Erythroblast (primary cell): ENCODE measurements around the gene DNAJB6.

Source experiments
- DNase-seq, 2 experiments: peaks; one replicate each; lab custom pipeline; 2025; lab: John Stamatoyannopoulos, UW
- GATA1 ChIP-seq: IDR thresholded peaks from 2 replicates; pipeline ENCODE4 v1.6.1; 2011; ENCODE audit warnings: low read depth, mild to moderate bottlenecking, control low read depth, low read length, moderate library complexity
- POLR2A ChIP-seq: IDR thresholded peaks from 2 replicates; pipeline ENCODE4 v1.6.1; 2011; ENCODE audit warnings: mild to moderate bottlenecking, low read length

Gene DNAJB6

GRCh38 chr7:157409753-157410727 is 73.2 kb downstream of the DNAJB6 start:
- TF ChIP-seq POLR2A (no peak), GATA1 (no peak)
- no peak for DNase-seq

DNA sequence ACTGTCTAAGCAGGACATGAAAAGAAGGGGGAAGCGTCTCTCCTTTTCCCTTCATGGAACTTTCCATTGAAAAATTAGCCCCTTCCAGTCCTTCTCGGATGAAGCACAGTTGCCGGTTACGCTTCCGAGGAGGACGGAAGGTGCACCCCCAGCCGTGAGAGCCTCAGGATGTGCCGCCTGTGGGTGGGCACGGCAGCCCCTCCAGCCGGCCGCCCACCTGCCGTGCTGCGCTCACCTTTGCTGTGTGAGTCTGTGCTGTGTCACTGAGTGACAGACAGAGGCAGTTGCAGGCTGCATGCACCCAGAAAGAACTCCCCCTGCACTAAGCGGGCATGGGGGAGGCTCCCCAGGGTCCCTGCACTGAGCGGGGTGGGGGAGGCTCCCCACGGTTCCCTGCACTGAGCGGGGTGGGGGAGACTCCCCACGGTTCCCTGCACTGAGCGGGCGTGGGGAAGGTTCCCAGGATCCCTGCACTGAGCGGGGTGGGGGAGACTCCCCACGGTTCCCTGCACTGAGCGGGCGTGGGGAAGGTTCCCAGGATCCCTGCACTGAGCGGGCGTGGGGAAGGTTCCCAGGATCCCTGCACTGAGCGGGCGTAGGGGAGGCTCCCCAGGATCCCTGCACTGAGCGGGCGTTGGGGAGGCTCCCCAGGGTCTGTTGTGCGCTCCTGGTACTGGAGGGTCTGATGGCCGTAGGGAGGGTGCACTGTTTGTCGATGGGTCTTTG is 74.2 kb downstream of the DNAJB6 start:
- no peak for DNase-seq
- TF ChIP-seq POLR2A (no peak), GATA1 (no peak)

- DNase-seq, result no peak
- TF ChIP-seq POLR2A, result no peak
- TF ChIP-seq GATA1, result no peak
Observed at GRCh38 chr7:157411580-157411979, 74.8 kb downstream of the DNAJB6 start.

GRCh38 chr7:157412021-157412443 is 75.2 kb downstream of the DNAJB6 start:
- TF ChIP-seq GATA1, result no peak
- TF ChIP-seq POLR2A, result no peak
- DNase-seq, result no peak

GRCh38 chr7:157412491-157413180 is 75.8 kb downstream of the DNAJB6 start:
- no peak for DNase-seq

DNA sequence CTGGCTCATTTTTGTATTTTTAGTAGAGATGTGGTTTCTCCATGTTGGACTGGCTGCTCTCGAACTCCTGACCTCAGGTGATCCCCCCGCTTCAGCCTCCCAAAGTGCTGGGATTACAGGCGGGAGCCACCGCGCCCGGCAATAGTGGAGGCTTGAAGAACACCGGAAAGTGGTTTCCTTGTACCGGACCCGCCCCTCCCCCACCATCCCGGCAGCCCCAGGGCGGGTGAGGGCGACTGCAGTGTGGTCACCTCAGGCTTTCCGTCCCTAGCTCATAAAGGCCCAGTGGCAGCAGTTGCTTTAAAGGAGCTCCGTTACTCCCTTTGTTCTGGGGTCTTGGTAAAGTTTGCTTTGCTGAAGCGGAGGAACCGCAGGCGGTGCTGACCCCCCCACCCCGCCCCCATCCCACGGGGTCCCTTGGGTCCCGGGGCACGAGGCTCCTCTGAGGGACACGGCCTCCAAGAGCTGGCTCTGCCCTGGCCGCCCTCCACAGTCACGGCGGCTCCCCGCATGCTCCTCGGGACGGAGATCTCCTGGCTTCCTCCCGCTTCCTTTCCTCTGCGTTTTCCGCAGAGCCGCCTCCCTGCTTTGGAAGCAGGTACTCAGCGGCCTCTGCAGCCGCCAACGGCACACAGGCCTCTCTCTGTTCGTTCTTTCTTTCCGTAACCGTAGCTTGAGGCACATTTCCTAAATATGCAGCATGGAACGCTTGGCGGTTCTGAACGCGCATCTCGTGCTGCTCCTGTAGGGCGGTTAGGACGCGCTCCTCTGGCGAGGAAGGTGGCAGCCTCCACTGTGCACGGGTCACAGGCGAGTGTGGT is 77.3 kb downstream of the DNAJB6 start:
- TF ChIP-seq GATA1 (no peak), POLR2A (no peak)
- no peak for DNase-seq

More at GRCh38 chr7:157412491-157413180, 75.8 kb downstream of the DNAJB6 start:
- TF ChIP-seq POLR2A, result no peak
- no peak for TF ChIP-seq GATA1

- DNase-seq, result no peak
- TF ChIP-seq POLR2A (no peak), GATA1 (no peak)
Observed at GRCh38 chr7:157414702-157415096, 77.9 kb downstream of the DNAJB6 start.

DNA sequence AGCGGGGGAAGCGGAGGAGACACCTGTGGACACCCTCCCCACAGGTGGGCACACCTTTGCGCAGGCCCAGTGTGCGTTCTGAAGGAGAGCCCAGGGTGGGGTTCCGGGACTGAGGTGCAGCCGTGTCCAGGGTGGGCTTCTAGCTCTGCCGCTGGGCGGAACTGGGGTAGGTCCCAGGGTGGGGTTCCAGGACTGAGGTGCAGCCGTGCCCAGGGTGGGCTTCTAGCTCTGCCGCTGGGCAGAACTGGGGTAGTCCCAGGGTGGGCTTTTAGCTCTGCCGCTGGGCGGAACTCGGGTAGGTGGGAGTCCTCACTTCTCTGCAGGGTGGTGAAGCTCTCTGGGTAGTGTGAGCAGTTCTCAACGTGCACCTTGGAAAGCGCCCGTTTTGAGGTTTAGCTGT is 78.7 kb downstream of the DNAJB6 start:
- no peak for DNase-seq
- no peak for TF ChIP-seq POLR2A
- TF ChIP-seq GATA1, result no peak

DNA sequence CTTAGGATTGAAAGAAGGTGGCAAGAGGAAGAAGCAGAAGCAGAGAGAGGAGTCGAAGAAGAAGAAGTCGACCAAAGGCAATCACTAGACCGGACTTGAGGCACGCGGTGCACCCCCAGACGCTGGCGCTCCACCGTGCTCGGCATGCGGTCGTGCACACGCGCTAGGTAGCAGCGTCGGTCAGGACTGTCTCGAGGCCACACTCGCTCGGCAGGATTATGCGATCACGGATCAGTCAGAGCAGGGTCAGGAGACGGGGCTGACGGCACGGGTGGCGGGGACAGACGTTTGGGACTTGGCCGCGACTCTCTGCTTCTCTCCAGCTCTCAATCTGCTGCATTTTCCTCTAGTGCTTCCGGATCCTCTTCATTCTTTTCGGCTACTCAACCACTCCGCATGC is 79.2 kb downstream of the DNAJB6 start:
- no peak for DNase-seq
- TF ChIP-seq GATA1, result no peak
- TF ChIP-seq POLR2A, result no peak

- DNase-seq, result no peak
- TF ChIP-seq GATA1 (no peak), POLR2A (peak; percentile 19)
Observed at GRCh38 chr7:157418204-157419034, 81.6 kb downstream of the DNAJB6 start.

GRCh38 chr7:157419035-157419293 is 82.2 kb downstream of the DNAJB6 start:
- no peak for DNase-seq
- TF ChIP-seq GATA1 (no peak), POLR2A (no peak)

DNA sequence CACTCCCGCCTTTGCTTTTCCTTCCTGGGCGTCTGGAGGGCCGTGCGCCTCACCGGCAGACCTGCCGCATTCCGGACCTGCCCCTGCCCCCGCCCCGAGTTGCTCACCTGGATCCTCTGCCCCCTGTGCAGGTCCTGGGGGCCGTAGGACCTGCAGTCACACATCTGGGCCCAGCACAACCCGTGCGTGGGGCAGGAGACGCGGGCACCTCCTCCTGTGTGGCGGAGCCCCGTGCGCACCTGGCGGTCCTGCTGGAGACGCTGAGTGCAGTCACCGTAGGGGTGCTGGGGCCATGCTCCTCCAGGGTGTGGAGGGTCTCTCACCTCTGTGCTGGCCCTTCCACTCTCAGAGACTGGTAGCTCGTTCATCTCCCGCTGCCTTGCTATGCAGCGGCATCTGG is 85.5 kb downstream of the DNAJB6 start:
- TF ChIP-seq GATA1 (no peak), POLR2A (no peak)
- DNase-seq, result no peak

- no peak for DNase-seq
- no peak for TF ChIP-seq POLR2A
- no peak for TF ChIP-seq GATA1
Observed at GRCh38 chr7:157423348-157423747, 86.5 kb downstream of the DNAJB6 start.
